Stimulated activated CD4-positive, alpha-beta T cell treated with anti-CD3 and anti-CD28 coated beads, Interleukin-4, amount 100 ng/mL, for 1 hour (primary cell): ENCODE measurements around the gene WTIP.

Experiments
- DNase-seq: peaks from one replicate; pipeline ENCODE4 v3.0.0-alpha.2; 2020

The WTIP gene

GRCh38 chr19:34479396-34479795 is 2.2 kb upstream of the WTIP start:
- no peak for DNase-seq

GRCh38 chr19:34480491-34480890 is 1.1 kb upstream of the WTIP start:
- DNase-seq, result no peak

- no peak for DNase-seq
Measured at GRCh38 chr19:34481861-34482379, 362 bp downstream of the WTIP start.

GRCh38 chr19:34482380-34483250 is 1.1 kb downstream of the WTIP start:
- no peak for DNase-seq

- DNase-seq, result no peak
Measured at GRCh38 chr19:34484328-34484727, 2.8 kb downstream of the WTIP start.

- DNase-seq, result no peak
Measured at GRCh38 chr19:34485831-34486230, 4.3 kb downstream of the WTIP start.

GRCh38 chr19:34487651-34488051 is 6.1 kb downstream of the WTIP start:
- DNase-seq, result no peak

GRCh38 chr19:34489175-34489574 is 7.6 kb downstream of the WTIP start:
- no peak for DNase-seq

GRCh38 chr19:34490141-34490766 is 8.7 kb downstream of the WTIP start:
- DNase-seq, result no peak

- no peak for DNase-seq
Measured at GRCh38 chr19:34493038-34493648, 11.6 kb downstream of the WTIP start.

GRCh38 chr19:34493649-34494044 is 12.1 kb downstream of the WTIP start:
- DNase-seq, result no peak

GRCh38 chr19:34494601-34495000 is 13.0 kb downstream of the WTIP start:
- DNase-seq, result no peak

- DNase-seq, result no peak
Measured at GRCh38 chr19:34495416-34495815, 13.9 kb downstream of the WTIP start.

GRCh38 chr19:34497112-34497805 is 15.7 kb downstream of the WTIP start:
- no peak for DNase-seq

GRCh38 chr19:34499155-34499834 is 17.7 kb downstream of the WTIP start:
- DNase-seq, result no peak

- no peak for DNase-seq
Measured at GRCh38 chr19:34500656-34501120, 19.1 kb downstream of the WTIP start.

GRCh38 chr19:34501339-34502320 is 20.1 kb downstream of the WTIP start:
- DNase-seq, result peak; percentile 86

GRCh38 chr19:34502582-34503411 is 21.2 kb downstream of the WTIP start:
- no peak for DNase-seq

- no peak for DNase-seq
Measured at GRCh38 chr19:34503531-34504272, 22.1 kb downstream of the WTIP start.
